HepG2 (cell line): ENCODE results near the gene KCNQ2. TPM values are rescaled to one million over a fixed set of nuclear protein-coding genes. Genes with fewer than 3 reads are reported as not detected.
A peak's percentile ranks its signal among the peaks of the same experiment; 100 is the strongest.

Experiments
- CHCHD3 ChIP-seq: sonication (generic); formaldehyde crosslinking; IDR thresholded peaks from 2 replicates; pipeline ENCODE4 v1.8.0; 2022; ENCODE audit warnings: mild to moderate bottlenecking, missing genetic modification reagents, moderate library complexity
- FOXC1 ChIP-seq: sonication (generic); formaldehyde crosslinking; IDR thresholded peaks from 2 replicates; pipeline ENCODE4 v1.8.0; 2022; ENCODE audit warnings: mild to moderate bottlenecking, missing genetic modification reagents, borderline replicate concordance
- HHEX ChIP-seq: IDR thresholded peaks from 2 replicates; pipeline ENCODE4 v1.6.1; 2016; ENCODE audit warnings: control low read depth
- HNF1A ChIP-seq, 2 experiments: sonication (generic) in 1 of 2; formaldehyde crosslinking in 1 of 2; IDR thresholded peaks; 2 replicates each; pipeline versions ENCODE4 v1.4.0 to v1.6.1; 2016 to 2020; ENCODE audit warnings: borderline replicate concordance in 1 of 2, low read depth in 1 of 2, mild to moderate bottlenecking in 1 of 2, missing genetic modification reagents in 1 of 2
- ISL2 ChIP-seq: sonication (generic); formaldehyde crosslinking; IDR thresholded peaks from 2 replicates; pipeline ENCODE4 v1.5.0; 2020; ENCODE audit warnings: missing genetic modification reagents
- MAFG ChIP-seq: sonication (generic); formaldehyde crosslinking; IDR thresholded peaks from 2 replicates; pipeline ENCODE4 v1.5.1; 2020; ENCODE audit warnings: mild to moderate bottlenecking, missing genetic modification reagents
- MAFK ChIP-seq, 2 experiments: IDR thresholded peaks in 1 of 2; conservative IDR thresholded peaks in 1 of 2; 2 replicates each; pipeline ENCODE4 v1.6.1; 2011; ENCODE audit warnings: improper control_type of control experiment in 2 of 2, low read length in 2 of 2
- RELA ChIP-seq: sonication (generic); formaldehyde crosslinking; IDR thresholded peaks from 2 replicates; pipeline ENCODE4 v1.4.0; 2020; ENCODE audit warnings: missing genetic modification reagents
- REPIN1 ChIP-seq: sonication (generic); formaldehyde crosslinking; IDR thresholded peaks from 2 replicates; pipeline ENCODE4 v1.8.0; 2022; ENCODE audit warnings: missing genetic modification reagents, low read depth, mild to moderate bottlenecking, borderline replicate concordance
- RERE ChIP-seq: IDR thresholded peaks from 2 replicates; pipeline ENCODE4 v1.6.1; 2016; ENCODE audit warnings: low read depth, missing genetic modification reagents, missing compliant biosample characterization
- SIN3B ChIP-seq: fragments of 150-350 bp; IDR thresholded peaks from 2 replicates; pipeline ENCODE4 v1.6.1; 2014; ENCODE audit warnings: low read length
- ZBTB34 ChIP-seq: sonication (generic); formaldehyde crosslinking; IDR thresholded peaks from 2 replicates; pipeline ENCODE4 v1.8.0; 2022; ENCODE audit warnings: mild to moderate bottlenecking, missing genetic modification reagents
- ZNF770 ChIP-seq: sonication (generic); formaldehyde crosslinking; IDR thresholded peaks from 2 replicates; pipeline ENCODE4 v1.5.0; 2020; ENCODE audit warnings: mild to moderate bottlenecking, missing genetic modification reagents
- ZNF784 ChIP-seq: sonication (generic); formaldehyde crosslinking; IDR thresholded peaks from 2 replicates; pipeline ENCODE4 v1.5.1; 2020; ENCODE audit warnings: missing genetic modification reagents, mild to moderate bottlenecking, borderline replicate concordance
- polyA plus RNA-seq, 8 experiments: library from polyadenylated mRNA; depleted of rRNA in 3 of 8; stranded (reverse) in 7 of 8; unstranded in 1 of 8; fragments of >200 nt; fragmentation: Illumina TruSeq in 4 of 8; extraction: Trizol in 4 of 8; gene quantifications; 2 replicates each; pipeline versions ENCODE4 v1.2.1 to v1.2.3, GENCODE V29; 2011 to 2016; ENCODE audit warnings: low read depth in 4 of 8, missing spikeins in 1 of 8, mixed read lengths in 1 of 8; ENCODE audit not compliant: insufficient read depth in 1 of 8
- total RNA-seq, 5 experiments: library from RNA; depleted of rRNA; stranded (reverse); fragments of >200 nt; fragmentation: Illumina TruSeq; extraction: Trizol; gene quantifications; 2 replicates each; pipeline ENCODE4 v1.2.3, GENCODE V29; 2016; ENCODE audit warnings: low read depth in 1 of 5

Gene KCNQ2
- total and polyA plus RNA-seq, 2 of the 13 experiments (the other 11 are each of a cell fraction or from before 2014, with no cell fraction given): not detected

GRCh38 chr20:63377256-63377941, 95.1 kb downstream of the KCNQ2 start (continued):
- TF ChIP-seq MAFK (conservative IDR thresholded peaks at IDR 0.05 in 1 of 2, IDR thresholded peaks at IDR 0.05 in 1 of 2; ENCODE audit: low read length in 2 of 2) (no peak), RERE (CRISPR knock-in tag) (no peak), ZNF784 (CRISPR knock-in tag) (no peak), ZBTB34 (CRISPR knock-in tag) (no peak), REPIN1 (peak; percentile 77), CHCHD3 (no peak), MAFG (no peak), HNF1A (IDR thresholded peaks at IDR 0.05; ENCODE audit: low read depth) (no peak), HNF1A (CRISPR knock-in tag; IDR thresholded peaks at IDR 0.05; ENCODE audit: borderline replicate concordance) (0 out of 2 replicates have a peak, but pooled peaks have one; percentile 18), ZNF770 (no peak), RELA (CRISPR knock-in tag) (no peak), SIN3B (no peak), HHEX (CRISPR knock-in tag) (no peak), ISL2 (CRISPR knock-in tag) (no peak), FOXC1 (CRISPR knock-in tag) (0 out of 2 replicates have a peak, but pooled peaks have one; percentile 23)
